Hepatocyte (in vitro differentiated cells): Measurements from ENCODE around the gene FLRT1. TPM values are rescaled to one million over a fixed set of nuclear protein-coding genes. Genes with fewer than 3 reads are reported as not detected.

Experiments
- DNase-seq: peaks from one replicate; pipeline ENCODE4 v3.0.0-alpha.2; 2016; ENCODE audit warnings: low spot score
- H2AFZ ChIP-seq: fragments of 200-600 bp; sonication (generic); 2 replicates; pipeline ENCODE4 v1.6.0; 2016; ENCODE audit warnings: antibody characterized with exemption, mild to moderate bottlenecking
- H3K27ac ChIP-seq: fragments of 200-600 bp; sonication (generic); 2 replicates; pipeline ENCODE4 v1.5.1; 2016; ENCODE audit warnings: mild to moderate bottlenecking
- H3K27me3 ChIP-seq: fragments of 200-600 bp; sonication (generic); 2 replicates; pipeline ENCODE4 v1.6.1; 2016
- H3K36me3 ChIP-seq: fragments of 200-600 bp; sonication (generic); replicated peaks from 2 replicates; pipeline ENCODE4 v1.5.1; 2016; ENCODE audit warnings: low read depth; ENCODE audit not compliant: insufficient read depth
- H3K4me1 ChIP-seq: fragments of 200-600 bp; sonication (generic); 2 replicates; pipeline ENCODE4 v1.5.1; 2016; ENCODE audit warnings: mild to moderate bottlenecking, moderate library complexity; ENCODE audit not compliant: insufficient read depth
- H3K4me2 ChIP-seq: fragments of 200-600 bp; sonication (generic); 2 replicates; pipeline ENCODE4 v1.6.0; 2016
- H3K4me3 ChIP-seq: fragments of 200-600 bp; sonication (generic); 2 replicates; pipeline ENCODE4 v1.5.1; 2016; ENCODE audit warnings: mild to moderate bottlenecking
- H3K79me2 ChIP-seq: fragments of 200-600 bp; sonication (generic); 2 replicates; pipeline ENCODE4 v1.6.0; 2017; ENCODE audit warnings: mild to moderate bottlenecking
- H3K9me2 ChIP-seq: fragments of 200-600 bp; sonication (generic); replicated peaks from 2 replicates; pipeline ENCODE4 v1.6.0; 2017; ENCODE audit warnings: mild to moderate bottlenecking; ENCODE audit not compliant: insufficient read depth
- H3K9me3 ChIP-seq: fragments of 200-600 bp; sonication (generic); 2 replicates; pipeline ENCODE4 v1.5.1; 2016; ENCODE audit warnings: low read depth, mild to moderate bottlenecking
- H4K20me1 ChIP-seq: fragments of 200-600 bp; sonication (generic); 2 replicates; pipeline ENCODE4 v1.6.0; 2016; ENCODE audit warnings: mild to moderate bottlenecking; ENCODE audit not compliant: insufficient read depth, poor library complexity, severe bottlenecking
- CTCF ChIP-seq: fragments of 200-600 bp; sonication (generic); IDR thresholded peaks from 2 replicates; pipeline ENCODE4 v1.5.1; 2016; ENCODE audit warnings: antibody characterized with exemption, mild to moderate bottlenecking; ENCODE audit not compliant: poor library complexity
- EZH2 ChIP-seq: fragments of 200-600 bp; sonication (generic); IDR thresholded peaks from 2 replicates; pipeline ENCODE4 v1.6.1; 2016; ENCODE audit warnings: antibody characterized with exemption, mild to moderate bottlenecking, borderline replicate concordance
- EZH2phosphoT487 ChIP-seq: fragments of 200-600 bp; sonication (generic); IDR thresholded peaks from one replicate; pipeline ENCODE4 v1.6.1; 2018; ENCODE audit warnings: antibody characterized with exemption, mild to moderate bottlenecking, low read depth, moderate library complexity; ENCODE audit not compliant: unreplicated experiment, severe bottlenecking
- WGBS: methylation state at CpG from one replicate; pipeline ENCODE4 v1.1.6; 2016; ENCODE audit warnings: low lambda C conversion rate; ENCODE audit errors: missing lambda C conversion rate; 5-methylcytosine and 5-hydroxymethylcytosine counted together
- polyA plus RNA-seq: library from polyadenylated mRNA; unstranded; fragments of >200 nt; fragmentation: Nextera tagmentation; extraction: Ambion mirVana; gene quantifications from 2 replicates; pipeline ENCODE4 v1.2.1, GENCODE V29; 2016
- total RNA-seq: library from RNA; depleted of rRNA; stranded (reverse); fragments of >200 nt; gene quantifications from 2 replicates; pipeline ENCODE4 v1.2.3, GENCODE V29; 2014

The FLRT1 gene
- total and polyA plus RNA-seq, 2 experiments from 2014 or later: 0.34 to 0.43 TPM

- Histone ChIP-seq H3K4me1 (peaks cover 40% of the 10 kb centered on the region), H3K79me2 (no peaks in the 10 kb centered on the region), H3K4me3 (no peak overlapping the region), H3K9me3 (no peaks in the 10 kb centered on the region), H3K4me2 (no peak overlapping the region), H3K27ac (no peak overlapping the region), H3K9me2 (no peaks in the 10 kb centered on the region), H4K20me1 (peaks cover 19% of the 10 kb centered on the region), H3K27me3 (peaks cover 4% of the 10 kb centered on the region), H3K36me3 (no peaks in the 10 kb centered on the region), H2AFZ (no peak overlapping the region)
- TF ChIP-seq EZH2: no peak
- no peak for TF ChIP-seq EZH2phosphoT487
- TF ChIP-seq CTCF: no peak
- 77% methylated on average over 23 of the region's 23 CpGs for WGBS
- peak; percentile 49 for DNase-seq
Observed at GRCh38 chr11:64001484-64002420, 34.0 kb upstream of the FLRT1 start.

GRCh38 chr11:64003807-64004589 is 31.7 kb upstream of the FLRT1 start:
- Histone ChIP-seq H4K20me1 (peaks cover 7% of the 10 kb centered on the region), H3K9me2 (no peaks in the 10 kb centered on the region), H3K27me3 (peaks cover 4% of the 10 kb centered on the region), H3K4me3 (no peak overlapping the region), H3K79me2 (no peaks in the 10 kb centered on the region), H3K9me3 (no peaks in the 10 kb centered on the region), H3K4me1 (peaks cover 50% of the 10 kb centered on the region), H3K36me3 (no peaks in the 10 kb centered on the region), H2AFZ (no peak overlapping the region), H3K27ac (no peak overlapping the region), H3K4me2 (no peak overlapping the region)
- no peak for DNase-seq
- TF ChIP-seq EZH2: no peak
- TF ChIP-seq CTCF: no peak
- no peak for TF ChIP-seq EZH2phosphoT487
- 85% methylated on average over 23 of the region's 23 CpGs for WGBS

- WGBS: 81% methylated on average over 4 of the region's 4 CpGs
- DNase-seq: no peak
- Histone ChIP-seq H3K27ac (no peak overlapping the region), H4K20me1 (peaks cover 5% of the 10 kb centered on the region), H3K4me2 (no peak overlapping the region), H3K4me1 (peaks cover 47% of the 10 kb centered on the region), H3K36me3 (no peaks in the 10 kb centered on the region), H3K9me3 (no peaks in the 10 kb centered on the region), H3K27me3 (peaks cover 4% of the 10 kb centered on the region), H3K79me2 (no peaks in the 10 kb centered on the region), H2AFZ (no peak overlapping the region), H3K9me2 (no peaks in the 10 kb centered on the region), H3K4me3 (no peak overlapping the region)
- no peak for TF ChIP-seq CTCF
- no peak for TF ChIP-seq EZH2phosphoT487
- no peak for TF ChIP-seq EZH2
Observed at GRCh38 chr11:64004590-64004984, 31.1 kb upstream of the FLRT1 start.
